Epithelial cell of proximal tubule (primary cell): Measurements from ENCODE around the gene UBFD1. TPM values are rescaled to one million over a fixed set of nuclear protein-coding genes. Genes with fewer than 3 reads are reported as not detected.
"Not testable (repeated sequence)": the region's sequence is repeated elsewhere in the genome, so short reads cannot be mapped to it uniquely, and the experiment has no call there.

ENCODE experiments used
- DNase-seq: peaks from one replicate; pipeline ENCODE4 v3.0.0-alpha.2; 2011; ENCODE audit warnings: low read depth
- H3K4me3 ChIP-seq: 2 replicates; pipeline ENCODE4 v1.5.1; 2011; ENCODE audit warnings: low read depth, mild to moderate bottlenecking, low read length
- total RNA-seq: library from RNA; depleted of rRNA; stranded (reverse); fragments of >200 nt; gene quantifications from 2 replicates; pipeline ENCODE4 v1.2.3, GENCODE V29; 2015
- TF ChIP-seq, protein P1 (sequence below): conservative IDR thresholded peaks from 2 replicates; pipeline ENCODE4 v1.5.1; 2012; ENCODE audit warnings: low read depth, mild to moderate bottlenecking, low read length

UBFD1 gene
- total RNA-seq, 1 donor from 2014 or later: 90.1 TPM

DNA sequence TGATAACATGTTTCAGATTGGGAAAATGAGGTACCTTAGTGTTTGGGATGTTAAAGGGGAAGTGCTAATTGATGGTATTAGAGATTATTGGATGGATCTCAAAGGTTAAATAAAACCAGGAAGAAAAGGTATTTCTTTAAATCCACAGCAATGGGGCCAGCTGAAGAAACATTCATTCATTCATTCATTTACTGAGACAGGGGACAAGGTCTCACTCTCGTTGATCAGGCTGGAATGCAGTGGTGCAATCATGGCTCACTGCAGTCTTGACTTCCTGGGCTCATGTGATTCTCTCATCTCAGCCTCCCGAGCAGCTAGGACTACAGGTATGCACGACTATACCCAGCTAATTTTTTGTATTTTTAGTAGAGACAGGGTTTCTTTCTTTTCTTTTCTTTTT lies 20.1 kb upstream of the UBFD1 start:
- no peak for DNase-seq
- H3K4me3 ChIP-seq: no peak overlapping the region
- TF ChIP-seq, protein P1, sequence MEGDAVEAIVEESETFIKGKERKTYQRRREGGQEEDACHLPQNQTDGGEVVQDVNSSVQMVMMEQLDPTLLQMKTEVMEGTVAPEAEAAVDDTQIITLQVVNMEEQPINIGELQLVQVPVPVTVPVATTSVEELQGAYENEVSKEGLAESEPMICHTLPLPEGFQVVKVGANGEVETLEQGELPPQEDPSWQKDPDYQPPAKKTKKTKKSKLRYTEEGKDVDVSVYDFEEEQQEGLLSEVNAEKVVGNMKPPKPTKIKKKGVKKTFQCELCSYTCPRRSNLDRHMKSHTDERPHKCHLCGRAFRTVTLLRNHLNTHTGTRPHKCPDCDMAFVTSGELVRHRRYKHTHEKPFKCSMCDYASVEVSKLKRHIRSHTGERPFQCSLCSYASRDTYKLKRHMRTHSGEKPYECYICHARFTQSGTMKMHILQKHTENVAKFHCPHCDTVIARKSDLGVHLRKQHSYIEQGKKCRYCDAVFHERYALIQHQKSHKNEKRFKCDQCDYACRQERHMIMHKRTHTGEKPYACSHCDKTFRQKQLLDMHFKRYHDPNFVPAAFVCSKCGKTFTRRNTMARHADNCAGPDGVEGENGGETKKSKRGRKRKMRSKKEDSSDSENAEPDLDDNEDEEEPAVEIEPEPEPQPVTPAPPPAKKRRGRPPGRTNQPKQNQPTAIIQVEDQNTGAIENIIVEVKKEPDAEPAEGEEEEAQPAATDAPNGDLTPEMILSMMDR: no peak

DNA sequence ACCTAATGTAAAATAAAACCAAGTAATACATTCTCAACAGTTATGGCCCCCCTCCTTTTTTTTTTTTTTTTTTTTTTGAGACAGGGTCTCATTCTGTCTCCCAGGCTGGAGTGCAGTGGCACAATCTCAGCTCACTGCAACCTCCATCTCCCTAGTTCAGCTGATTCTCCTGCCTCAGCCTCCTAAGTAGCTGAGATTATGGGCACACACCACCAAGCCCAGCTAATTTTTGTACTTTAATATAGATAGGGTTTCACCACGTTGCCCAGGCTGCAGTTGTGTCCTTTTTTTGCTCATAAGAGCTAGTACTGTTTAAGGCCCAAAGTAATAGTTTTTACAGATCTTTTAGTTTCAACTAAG lies 18.6 kb upstream of the UBFD1 start:
- no peak overlapping the region for H3K4me3 ChIP-seq
- DNase-seq: no peak
- TF ChIP-seq, protein P1: no peak

DNA sequence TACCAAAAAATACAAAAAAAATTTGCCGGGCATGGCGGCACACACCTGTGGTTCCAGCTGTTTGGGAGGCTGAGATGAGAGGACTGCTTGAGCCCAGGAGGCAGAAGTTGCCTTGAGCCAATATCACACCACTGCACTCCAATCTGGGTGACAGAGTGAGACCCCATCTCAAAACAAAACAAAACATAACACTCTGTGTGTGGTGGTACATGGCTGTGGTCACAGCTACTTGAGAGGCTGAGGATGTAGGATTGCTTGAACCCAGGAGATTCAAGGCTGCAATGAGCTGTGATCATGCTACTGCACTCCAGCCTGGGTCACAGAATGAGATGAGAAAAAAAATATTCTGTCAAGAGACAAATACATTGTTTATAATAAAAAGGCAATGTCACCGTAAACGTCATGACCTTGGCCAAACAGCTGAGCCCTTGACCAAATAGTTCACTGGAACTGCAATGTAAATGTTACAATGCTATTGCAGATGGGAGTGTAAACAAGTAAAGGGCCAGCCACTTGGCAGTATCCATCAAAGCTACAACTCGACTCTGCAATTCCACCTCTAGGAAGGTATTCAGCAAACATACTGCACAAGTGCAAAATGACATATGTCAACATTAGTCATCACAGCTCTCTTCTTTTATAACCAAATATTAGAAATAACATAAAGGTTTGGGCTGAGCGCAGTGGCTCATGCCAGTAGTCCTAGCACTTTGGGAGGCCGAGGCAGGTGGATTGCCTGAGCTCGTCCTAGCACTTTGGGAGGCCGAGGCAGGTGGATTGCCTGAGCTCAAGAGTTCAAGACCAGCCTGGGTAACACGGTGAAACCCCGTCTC lies 17.3 kb upstream of the UBFD1 start:
- no peak for DNase-seq
- H3K4me3 ChIP-seq: no peak overlapping the region
- TF ChIP-seq, protein P1: no peak

DNA sequence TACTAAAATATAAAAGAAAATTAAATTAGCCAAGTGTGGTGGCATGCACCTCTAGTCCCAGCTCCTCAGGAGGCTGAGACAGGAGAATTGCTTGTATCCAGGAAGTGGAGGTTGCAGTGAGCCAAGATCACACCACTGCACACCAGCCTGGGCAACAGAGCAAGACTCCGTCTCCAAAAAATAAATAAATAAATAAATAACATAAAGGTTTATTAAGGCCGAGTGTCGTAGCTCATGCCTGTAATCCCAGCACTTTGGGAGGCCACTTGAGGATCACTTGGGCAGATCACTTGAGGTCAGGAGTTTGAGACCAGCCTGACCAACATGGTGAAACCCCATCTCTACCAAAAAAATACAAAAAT lies 16.7 kb upstream of the UBFD1 start:
- DNase-seq, H3K4me3 ChIP-seq: not testable (repeated sequence)

DNA sequence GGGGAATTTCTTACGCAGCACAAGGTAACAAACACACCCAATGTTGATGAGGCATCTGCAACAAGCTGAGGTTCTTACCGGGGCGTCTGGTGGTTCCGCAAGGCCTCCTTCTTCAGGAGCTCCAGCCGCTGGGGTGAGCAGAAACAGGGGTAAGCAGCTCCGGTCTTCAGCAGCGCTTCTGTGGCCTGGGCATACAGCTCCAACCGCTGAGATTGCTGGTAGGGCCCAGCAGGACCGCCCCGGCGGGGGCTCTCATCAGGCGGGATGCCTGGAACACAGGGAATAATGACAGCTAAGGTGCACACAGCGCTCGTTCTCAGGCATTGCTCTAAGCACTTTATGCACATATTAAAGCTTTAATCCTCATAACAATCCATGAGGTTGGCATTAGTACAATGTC lies 13.1 kb upstream of the UBFD1 start:
- DNase-seq: no peak
- no peak overlapping the region for H3K4me3 ChIP-seq
- TF ChIP-seq, protein P1: no peak

DNA sequence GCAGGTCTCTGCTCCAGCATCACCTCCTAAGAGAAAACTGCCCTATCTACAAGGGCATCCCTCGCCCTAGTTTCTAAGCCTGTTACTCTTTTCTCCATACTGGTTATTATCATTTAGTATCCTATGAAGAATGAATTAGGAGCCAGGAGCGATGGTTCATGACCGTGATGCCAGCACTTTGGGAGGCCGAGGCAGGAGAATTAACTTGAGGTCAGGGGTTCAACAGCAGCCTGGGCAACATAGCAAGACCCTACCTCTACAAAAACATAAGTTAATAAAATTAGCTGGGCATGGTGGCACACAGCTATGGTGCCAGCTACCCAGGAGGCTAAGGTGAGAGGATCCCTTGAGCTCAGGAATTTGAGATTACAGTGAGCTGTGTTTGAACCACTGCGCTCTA lies 7.6 kb upstream of the UBFD1 start:
- TF ChIP-seq, protein P1: no peak
- DNase-seq: no peak
- H3K4me3 ChIP-seq: no peak overlapping the region

DNA sequence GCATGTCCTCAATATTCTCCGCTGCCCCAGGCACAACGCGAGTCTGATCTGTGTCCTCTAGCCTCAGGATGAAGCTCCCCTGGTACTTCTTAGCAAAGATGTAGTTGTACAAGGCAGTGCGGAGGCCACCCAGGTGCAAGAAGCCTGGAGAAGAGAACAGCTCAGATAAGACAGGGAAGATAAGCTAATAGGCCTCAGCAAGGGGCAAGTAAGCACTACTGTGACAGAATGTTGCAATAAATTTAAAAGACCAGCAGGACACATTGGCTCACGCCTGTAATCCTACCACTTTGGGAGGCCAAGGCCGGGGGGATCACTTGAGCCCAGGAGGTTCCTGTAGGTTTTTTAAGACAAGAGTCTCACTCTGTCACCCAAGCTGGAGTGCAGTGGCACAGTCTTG lies 5.4 kb upstream of the UBFD1 start:
- DNase-seq: no peak
- H3K4me3 ChIP-seq: no peak overlapping the region
- TF ChIP-seq, protein P1: no peak
